ENCODE measurements around the gene HDAC5.

DNA sequence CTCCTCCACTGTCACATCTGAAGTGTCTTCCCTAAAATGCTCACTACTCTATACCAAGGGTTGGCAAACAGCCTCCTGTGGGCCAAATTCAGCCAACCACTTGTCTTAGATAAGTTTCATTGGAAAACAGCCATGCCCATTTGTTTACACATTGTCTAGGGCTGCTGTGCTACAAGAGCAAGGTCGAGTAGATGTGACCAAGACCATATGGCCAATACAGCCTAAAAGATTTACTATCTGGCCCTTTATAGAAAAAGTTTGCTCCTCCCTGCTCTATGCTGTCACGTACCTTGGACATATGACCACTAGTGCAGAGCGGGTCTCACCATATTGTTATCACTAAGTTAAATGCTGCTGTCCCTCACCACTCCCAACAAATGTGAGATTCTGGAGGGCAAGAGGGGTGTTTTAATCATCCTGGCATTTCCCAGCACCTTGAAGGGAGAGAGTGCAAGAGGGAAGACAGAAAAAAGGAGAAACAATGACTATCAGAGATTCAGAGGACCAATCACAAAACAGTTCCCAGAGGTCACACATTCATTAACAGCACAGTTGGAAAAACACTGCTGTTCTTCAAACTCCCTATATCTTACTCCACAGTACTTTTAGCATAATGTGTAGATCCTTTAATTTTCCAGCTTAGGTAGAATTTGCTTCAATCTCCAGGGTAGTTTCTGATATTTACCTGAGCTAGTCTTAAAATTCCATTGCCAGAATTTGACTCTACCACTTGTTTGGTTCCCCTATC, 70.1 kb downstream of the HDAC5 start:
- TF ChIP-seq TCF12 (IDR thresholded peaks at IDR 0.05), result no peak
- TF ChIP-seq POLR2AphosphoS5 (IDR thresholded peaks at IDR 0.05; ENCODE audit: low read depth, low read length), result no peak
- TF ChIP-seq RFX5 (IDR thresholded peaks at IDR 0.05; ENCODE audit: low read length), result no peak
- no peak for TF ChIP-seq JUND (IDR thresholded peaks at IDR 0.05)
- TF ChIP-seq GATA2 (CRISPR knock-in tag; IDR thresholded peaks at IDR 0.05), result no peak
- TF ChIP-seq, protein P1, sequence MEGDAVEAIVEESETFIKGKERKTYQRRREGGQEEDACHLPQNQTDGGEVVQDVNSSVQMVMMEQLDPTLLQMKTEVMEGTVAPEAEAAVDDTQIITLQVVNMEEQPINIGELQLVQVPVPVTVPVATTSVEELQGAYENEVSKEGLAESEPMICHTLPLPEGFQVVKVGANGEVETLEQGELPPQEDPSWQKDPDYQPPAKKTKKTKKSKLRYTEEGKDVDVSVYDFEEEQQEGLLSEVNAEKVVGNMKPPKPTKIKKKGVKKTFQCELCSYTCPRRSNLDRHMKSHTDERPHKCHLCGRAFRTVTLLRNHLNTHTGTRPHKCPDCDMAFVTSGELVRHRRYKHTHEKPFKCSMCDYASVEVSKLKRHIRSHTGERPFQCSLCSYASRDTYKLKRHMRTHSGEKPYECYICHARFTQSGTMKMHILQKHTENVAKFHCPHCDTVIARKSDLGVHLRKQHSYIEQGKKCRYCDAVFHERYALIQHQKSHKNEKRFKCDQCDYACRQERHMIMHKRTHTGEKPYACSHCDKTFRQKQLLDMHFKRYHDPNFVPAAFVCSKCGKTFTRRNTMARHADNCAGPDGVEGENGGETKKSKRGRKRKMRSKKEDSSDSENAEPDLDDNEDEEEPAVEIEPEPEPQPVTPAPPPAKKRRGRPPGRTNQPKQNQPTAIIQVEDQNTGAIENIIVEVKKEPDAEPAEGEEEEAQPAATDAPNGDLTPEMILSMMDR (IDR thresholded peaks at IDR 0.05), result no peak
